GM23248 (cell line): ENCODE data around the gene NEB. TPM values are rescaled to one million over a fixed set of nuclear protein-coding genes. Genes with fewer than 3 reads are reported as not detected.
A peak's percentile ranks its signal among the peaks of the same experiment; 100 is the strongest.

Experiments
- DNase-seq: peaks from one replicate; pipeline ENCODE4 v3.0.0-alpha.2; 2015
- H2AFZ ChIP-seq: fragments of 200-600 bp; sonication (generic); 2 replicates; pipeline ENCODE4 v1.6.1; 2016; ENCODE audit warnings: antibody characterized with exemption
- H3F3A ChIP-seq: fragments of 200-600 bp; sonication (generic); 2 replicates; pipeline ENCODE4 v1.6.1; 2016; ENCODE audit warnings: mild to moderate bottlenecking, antibody characterized with exemption, mixed run types; ENCODE audit not compliant: insufficient read depth
- H3K27ac ChIP-seq: fragments of 200-600 bp; sonication (generic); 2 replicates; pipeline ENCODE4 v1.5.1; 2016; ENCODE audit warnings: mild to moderate bottlenecking
- H3K27me3 ChIP-seq: fragments of 200-600 bp; sonication (generic); replicated peaks from 2 replicates; pipeline ENCODE4 v1.6.1; 2016; ENCODE audit warnings: mild to moderate bottlenecking; ENCODE audit not compliant: insufficient read depth
- H3K36me3 ChIP-seq: fragments of 200-600 bp; sonication (generic); 2 replicates; pipeline ENCODE4 v1.6.1; 2016; ENCODE audit warnings: low read depth, mild to moderate bottlenecking
- H3K4me1 ChIP-seq: fragments of 200-600 bp; sonication (generic); 2 replicates; pipeline ENCODE4 v1.6.1; 2016; ENCODE audit warnings: mild to moderate bottlenecking; ENCODE audit not compliant: insufficient read depth
- H3K4me2 ChIP-seq: fragments of 200-600 bp; sonication (generic); one replicate; pipeline ENCODE4 v1.6.1; 2016; ENCODE audit warnings: mild to moderate bottlenecking; ENCODE audit not compliant: unreplicated experiment
- H3K4me3 ChIP-seq: fragments of 200-600 bp; sonication (generic); 2 replicates; pipeline ENCODE4 v1.5.1; 2016; ENCODE audit warnings: mild to moderate bottlenecking
- H3K79me2 ChIP-seq: fragments of 200-600 bp; sonication (generic); 2 replicates; pipeline ENCODE4 v1.6.1; 2016; ENCODE audit warnings: mild to moderate bottlenecking; ENCODE audit not compliant: insufficient read depth
- H3K9ac ChIP-seq: fragments of 200-600 bp; sonication (generic); 2 replicates; pipeline ENCODE4 v1.6.1; 2016; ENCODE audit warnings: mild to moderate bottlenecking
- H3K9me2 ChIP-seq: fragments of 200-600 bp; sonication (generic); 2 replicates; pipeline ENCODE4 v1.6.1; 2016; ENCODE audit warnings: mixed run types, mild to moderate bottlenecking, moderate library complexity; ENCODE audit not compliant: insufficient read depth
- H3K9me3 ChIP-seq: fragments of 200-600 bp; sonication (generic); one replicate; pipeline ENCODE4 v1.6.1; 2017; ENCODE audit warnings: low read depth
- H4K20me1 ChIP-seq: fragments of 200-600 bp; sonication (generic); 2 replicates; pipeline ENCODE4 v1.6.0; 2016; ENCODE audit not compliant: insufficient read depth
- EZH2 ChIP-seq: fragments of 200-600 bp; sonication (generic); IDR thresholded peaks from 2 replicates; pipeline ENCODE4 v1.6.1; 2018; ENCODE audit warnings: antibody characterized with exemption, mild to moderate bottlenecking; ENCODE audit not compliant: insufficient read depth, poor library complexity, severe bottlenecking
- EZH2phosphoT487 ChIP-seq: fragments of 200-600 bp; sonication (generic); IDR thresholded peaks from 2 replicates; pipeline ENCODE4 v1.6.1; 2018; ENCODE audit warnings: antibody characterized with exemption, moderate library complexity, mild to moderate bottlenecking, low read depth; ENCODE audit not compliant: insufficient read depth
- WGBS, 2 experiments: methylation state at CpG; one replicate each; pipeline ENCODE4 v1.1.6; 2015 to 2017; ENCODE audit warnings: low lambda C conversion rate in 2 of 2, low coverage in 1 of 2; ENCODE audit errors: missing lambda C conversion rate in 2 of 2; 5-methylcytosine and 5-hydroxymethylcytosine counted together
- in situ Hi-C: fragments of 300-500 bp; cut with MboI; formaldehyde crosslinking; loops from 2 replicates; pipeline ENCODE4 v1.15.0; 2020
- polyA plus RNA-seq: library from polyadenylated mRNA; unstranded; fragments of >200 nt; fragmentation: Nextera tagmentation; extraction: Ambion mirVana; gene quantifications from 2 replicates; pipeline ENCODE4 v1.2.1, GENCODE V29; 2016
- total RNA-seq: library from RNA; depleted of rRNA; stranded (reverse); fragments of >200 nt; shearing (Covaris generic); gene quantifications from 2 replicates; pipeline ENCODE4 v1.2.3, GENCODE V29; 2014

The NEB gene
- total and polyA plus RNA-seq, 2 experiments from 2014 or later = 0.11 to 1.5 TPM

DNA sequence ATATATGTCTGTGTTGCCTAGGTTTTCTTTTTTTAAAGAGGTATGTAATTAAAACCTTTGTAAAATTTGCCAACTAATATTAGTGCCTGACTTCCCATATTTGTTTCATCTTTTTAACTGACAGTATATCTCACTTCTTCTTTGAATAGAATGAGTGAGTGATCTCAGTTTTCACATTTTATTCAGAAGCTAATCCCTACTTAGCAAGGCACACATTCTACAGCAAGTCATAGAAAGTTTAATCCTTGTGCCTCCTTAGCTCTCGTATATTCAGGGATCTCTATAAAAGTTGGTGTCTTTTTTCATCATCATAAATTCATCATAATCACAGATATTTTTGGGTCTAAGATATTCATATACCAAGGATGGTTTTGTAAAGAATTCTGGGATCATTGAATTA is 258.0 kb downstream of the NEB start:
- Histone ChIP-seq H3K27ac (no peak overlapping the region), H3K9me3 (no peaks in the 10 kb centered on the region), H3K27me3 (no peaks in the 10 kb centered on the region), H2AFZ (no peak overlapping the region), H3K4me2 (no peak overlapping the region), H3K4me1 (no peaks in the 10 kb centered on the region), H4K20me1 (no peaks in the 10 kb centered on the region), H3K36me3 (peaks cover 52% of the 10 kb centered on the region), H3K4me3 (no peak overlapping the region), H3F3A (no peaks in the 10 kb centered on the region), H3K9ac (no peak overlapping the region), H3K79me2 (peaks cover 21% of the 10 kb centered on the region), H3K9me2 (no peaks in the 10 kb centered on the region)
- TF ChIP-seq EZH2phosphoT487 = no peak
- no peak for TF ChIP-seq EZH2
- DNase-seq = no peak
- in situ Hi-C loops = no loop called here
- WGBS, 2 experiments = 98 to 100% methylated on average over 1 of the region's 1 CpG

DNA sequence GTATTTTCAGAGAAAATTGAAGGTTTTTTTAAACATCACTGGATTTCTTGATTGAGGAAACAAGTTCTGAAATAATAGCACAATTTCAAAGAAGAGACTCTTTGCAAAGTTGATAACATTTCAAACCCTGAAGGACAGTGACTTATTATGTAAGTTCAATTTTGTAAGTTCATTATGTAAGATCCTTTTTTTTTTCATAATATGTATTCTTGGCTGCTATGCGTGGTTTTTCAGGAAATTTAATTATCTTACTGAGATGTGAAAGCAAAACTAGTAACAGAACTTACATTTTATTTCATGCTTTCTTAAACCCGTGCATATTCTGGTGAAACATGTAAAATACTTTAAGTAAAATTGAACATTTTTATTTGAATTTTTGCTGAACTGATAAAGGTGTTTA is 259.2 kb downstream of the NEB start:
- Histone ChIP-seq H3K9me2 (no peaks in the 10 kb centered on the region), H3K4me2 (no peak overlapping the region), H3K9ac (no peak overlapping the region), H3K9me3 (no peaks in the 10 kb centered on the region), H2AFZ (no peak overlapping the region), H3K4me1 (no peaks in the 10 kb centered on the region), H3F3A (no peaks in the 10 kb centered on the region), H3K27me3 (no peaks in the 10 kb centered on the region), H4K20me1 (no peaks in the 10 kb centered on the region), H3K27ac (no peak overlapping the region), H3K79me2 (peaks cover 33% of the 10 kb centered on the region), H3K36me3 (peaks cover 61% of the 10 kb centered on the region), H3K4me3 (no peak overlapping the region)
- WGBS, 2 experiments = 34 to 38% methylated on average over 2 of the region's 2 CpGs
- TF ChIP-seq EZH2 = no peak
- TF ChIP-seq EZH2phosphoT487 = no peak
- in situ Hi-C loops = no loop called here
- no peak for DNase-seq

DNA sequence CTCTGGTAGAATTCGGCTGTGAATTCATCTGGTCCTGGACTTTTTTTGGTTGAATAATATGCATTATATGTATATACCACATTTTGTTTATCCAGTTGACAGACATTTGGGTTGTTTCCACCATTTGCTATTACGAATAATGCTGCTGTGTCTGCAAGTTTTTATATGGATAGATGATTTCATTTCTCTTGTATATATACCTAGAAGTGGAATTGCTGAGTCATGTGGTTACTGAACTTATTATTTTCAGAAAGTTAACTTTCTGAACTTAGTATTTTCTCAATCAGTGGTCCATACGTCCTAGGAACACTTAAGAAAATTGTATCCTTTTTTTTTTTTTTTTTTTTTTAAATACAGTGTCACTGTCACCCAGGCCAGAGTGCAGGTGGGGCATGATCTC is 261.3 kb downstream of the NEB start:
- no peak overlapping the region for H3K9ac ChIP-seq
- H3K4me3 ChIP-seq = no peak overlapping the region
- no peaks in the 10 kb centered on the region for H3K9me2 ChIP-seq
- DNase-seq = peak; percentile 4
- H3F3A ChIP-seq = no peaks in the 10 kb centered on the region
- no peak overlapping the region for H3K27ac ChIP-seq
- no peaks in the 10 kb centered on the region for H3K4me1 ChIP-seq
- in situ Hi-C loops = no loop called here
- H3K9me3 ChIP-seq = no peaks in the 10 kb centered on the region
- WGBS, 2 experiments = 82 to 88% methylated on average over 3 of the region's 3 CpGs
- H2AFZ ChIP-seq = no peak overlapping the region
- H3K36me3 ChIP-seq = peaks cover 74% of the 10 kb centered on the region
- peaks cover 24% of the 10 kb centered on the region for H3K79me2 ChIP-seq
- no peaks in the 10 kb centered on the region for H3K27me3 ChIP-seq
- no peak for TF ChIP-seq EZH2phosphoT487
- no peak for TF ChIP-seq EZH2
- no peak overlapping the region for H3K4me2 ChIP-seq
- no peaks in the 10 kb centered on the region for H4K20me1 ChIP-seq

GRCh38 chr2:151470556-151470955 is 263.7 kb downstream of the NEB start:
- in situ Hi-C loops = no loop called here
- no peak for DNase-seq
- no peaks in the 10 kb centered on the region for H3K9me3 ChIP-seq
- H3K27me3 ChIP-seq = no peaks in the 10 kb centered on the region
- H3K4me1 ChIP-seq = no peaks in the 10 kb centered on the region
- no peaks in the 10 kb centered on the region for H4K20me1 ChIP-seq
- H3K27ac ChIP-seq = no peak overlapping the region
- no peaks in the 10 kb centered on the region for H3K9me2 ChIP-seq
- H3K4me3 ChIP-seq = no peak overlapping the region
- TF ChIP-seq EZH2 (no peak), EZH2phosphoT487 (no peak)
- H3K79me2 ChIP-seq = peaks cover 14% of the 10 kb centered on the region
- no peak overlapping the region for H3K4me2 ChIP-seq
- H3K9ac ChIP-seq = no peak overlapping the region
- peaks cover 76% of the 10 kb centered on the region for H3K36me3 ChIP-seq
- 100% methylated on average over 1 of the region's 1 CpG for WGBS, 2 experiments
- H2AFZ ChIP-seq = no peak overlapping the region
- H3F3A ChIP-seq = no peaks in the 10 kb centered on the region

- peaks cover 90% of the 10 kb centered on the region for H3K36me3 ChIP-seq
- H3K27ac ChIP-seq = no peak overlapping the region
- in situ Hi-C loops = no loop called here
- no peaks in the 10 kb centered on the region for H3K9me3 ChIP-seq
- WGBS, 2 experiments = 98 to 100% methylated on average over 3 of the region's 3 CpGs
- TF ChIP-seq EZH2phosphoT487 (no peak), EZH2 (no peak)
- no peaks in the 10 kb centered on the region for H3K27me3 ChIP-seq
- DNase-seq = no peak
- H3F3A ChIP-seq = no peaks in the 10 kb centered on the region
- no peak overlapping the region for H3K4me2 ChIP-seq
- H2AFZ ChIP-seq = no peak overlapping the region
- no peak overlapping the region for H3K4me3 ChIP-seq
- H3K9ac ChIP-seq = no peak overlapping the region
- H3K4me1 ChIP-seq = no peaks in the 10 kb centered on the region
- H3K79me2 ChIP-seq = peaks cover 13% of the 10 kb centered on the region
- no peaks in the 10 kb centered on the region for H3K9me2 ChIP-seq
- H4K20me1 ChIP-seq = no peaks in the 10 kb centered on the region
Measured at GRCh38 chr2:151465771-151466170, 268.5 kb downstream of the NEB start.
